ENCODE measurements around the gene GPR15LG.

Gene GPR15LG

DNA sequence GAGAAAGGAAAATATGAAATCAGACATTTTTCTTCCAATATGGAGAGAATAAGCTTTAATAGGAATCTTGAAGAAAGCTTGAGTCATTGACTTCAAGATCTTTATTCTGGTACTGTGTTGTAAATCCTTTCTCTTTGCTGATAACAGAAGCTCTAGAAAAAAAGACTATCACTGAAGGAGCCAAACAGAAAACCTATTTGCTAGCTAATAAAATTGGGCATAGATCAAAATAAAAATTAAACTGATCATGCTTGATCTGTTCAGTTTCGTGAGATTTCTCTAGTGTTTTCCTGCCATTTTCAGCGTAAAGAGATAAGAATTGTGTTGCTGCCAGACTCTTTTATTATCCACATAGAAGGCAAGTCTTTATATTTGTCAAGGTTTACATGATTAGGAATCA, 35.8 kb upstream of the GPR15LG start:
- H3K9me3 ChIP-seq (ENCODE audit: insufficient read depth, low read length): no peaks in the 10 kb centered on the region
- H3K4me3 ChIP-seq (ENCODE audit: insufficient read depth, low read length, poor library complexity, severe bottlenecking): no peak overlapping the region
- no peak overlapping the region for H3K27ac ChIP-seq (ENCODE audit: low read depth, low read length)
- H3K9me2 ChIP-seq (replicated peaks; ENCODE audit: insufficient read depth, low read length): no peaks in the 10 kb centered on the region
- peak overlapping the region; percentile 100 for H2AFZ ChIP-seq (ENCODE audit: low read depth, low read length, severe bottlenecking)
- H3K27me3 ChIP-seq (ENCODE audit: low read length): no peaks in the 10 kb centered on the region
- H3K4me2 ChIP-seq (ENCODE audit: low read depth, low read length, poor library complexity, severe bottlenecking): no peak overlapping the region
- peaks cover 13% of the 10 kb centered on the region; the same call in 1 of the 2 replicates for H3K36me3 ChIP-seq (ENCODE audit: low read length)
- TF ChIP-seq EZH2phosphoT487 (conservative IDR thresholded peaks at IDR 0.05; ENCODE audit: low read length): no peak
- TF ChIP-seq, protein P1, sequence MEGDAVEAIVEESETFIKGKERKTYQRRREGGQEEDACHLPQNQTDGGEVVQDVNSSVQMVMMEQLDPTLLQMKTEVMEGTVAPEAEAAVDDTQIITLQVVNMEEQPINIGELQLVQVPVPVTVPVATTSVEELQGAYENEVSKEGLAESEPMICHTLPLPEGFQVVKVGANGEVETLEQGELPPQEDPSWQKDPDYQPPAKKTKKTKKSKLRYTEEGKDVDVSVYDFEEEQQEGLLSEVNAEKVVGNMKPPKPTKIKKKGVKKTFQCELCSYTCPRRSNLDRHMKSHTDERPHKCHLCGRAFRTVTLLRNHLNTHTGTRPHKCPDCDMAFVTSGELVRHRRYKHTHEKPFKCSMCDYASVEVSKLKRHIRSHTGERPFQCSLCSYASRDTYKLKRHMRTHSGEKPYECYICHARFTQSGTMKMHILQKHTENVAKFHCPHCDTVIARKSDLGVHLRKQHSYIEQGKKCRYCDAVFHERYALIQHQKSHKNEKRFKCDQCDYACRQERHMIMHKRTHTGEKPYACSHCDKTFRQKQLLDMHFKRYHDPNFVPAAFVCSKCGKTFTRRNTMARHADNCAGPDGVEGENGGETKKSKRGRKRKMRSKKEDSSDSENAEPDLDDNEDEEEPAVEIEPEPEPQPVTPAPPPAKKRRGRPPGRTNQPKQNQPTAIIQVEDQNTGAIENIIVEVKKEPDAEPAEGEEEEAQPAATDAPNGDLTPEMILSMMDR (IDR thresholded peaks at IDR 0.05; ENCODE audit: insufficient read depth, low read length, poor library complexity, severe bottlenecking): no peak
- no peaks in the 10 kb centered on the region for H4K20me1 ChIP-seq (ENCODE audit: low read depth, low read length)
- no peak overlapping the region for H3K9ac ChIP-seq (ENCODE audit: low read length)
- peaks cover 25% of the 10 kb centered on the region for H3K79me2 ChIP-seq (ENCODE audit: insufficient read depth, low read length)
- H3F3A ChIP-seq (ENCODE audit: insufficient read depth): no peaks in the 10 kb centered on the region

DNA sequence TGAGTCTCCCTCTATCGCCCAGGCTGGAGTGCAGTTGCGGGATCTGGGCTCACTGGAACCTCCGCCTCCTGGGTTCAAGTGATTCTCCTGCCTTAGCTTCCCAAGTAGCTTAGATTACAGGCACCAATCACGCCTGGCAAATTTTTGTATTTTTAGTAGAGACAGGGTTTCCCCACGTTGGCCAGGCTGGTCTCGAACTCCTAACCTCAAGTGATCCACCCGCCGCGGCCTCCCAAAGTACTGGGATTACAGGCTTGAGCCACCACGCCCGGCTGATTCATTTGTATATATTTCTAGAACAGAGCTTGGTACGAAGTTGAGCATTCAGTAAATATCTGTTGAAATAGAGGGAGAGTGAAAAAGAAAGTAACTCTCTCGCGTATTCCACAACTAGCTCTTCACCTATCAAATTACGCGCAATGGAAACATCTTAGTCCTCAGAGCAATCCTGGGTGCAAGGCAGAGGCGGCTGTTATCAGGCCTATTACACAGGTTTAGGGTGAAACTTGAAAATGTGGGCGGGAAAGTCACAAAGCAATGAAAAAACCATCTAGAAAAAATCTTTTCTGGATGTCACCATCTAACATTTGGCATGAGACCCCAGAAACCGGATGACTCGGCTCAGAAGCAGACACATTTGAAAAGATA, 35.0 kb upstream of the GPR15LG start:
- Histone ChIP-seq H3K9me3 (ENCODE audit: insufficient read depth, low read length) (no peaks in the 10 kb centered on the region), H3K79me2 (ENCODE audit: insufficient read depth, low read length) (peaks cover 25% of the 10 kb centered on the region), H3F3A (ENCODE audit: insufficient read depth) (no peaks in the 10 kb centered on the region), H3K4me3 (ENCODE audit: insufficient read depth, low read length, poor library complexity, severe bottlenecking) (peak overlapping the region; percentile 41), H4K20me1 (ENCODE audit: low read depth, low read length) (no peaks in the 10 kb centered on the region), H3K4me2 (ENCODE audit: low read depth, low read length, poor library complexity, severe bottlenecking) (peak overlapping the region; percentile 57), H3K27me3 (ENCODE audit: low read length) (no peaks in the 10 kb centered on the region), H3K9ac (ENCODE audit: low read length) (no peak overlapping the region), H3K36me3 (ENCODE audit: low read length) (peaks cover 21% of the 10 kb centered on the region; the same call in 1 of the 2 replicates), H3K9me2 (replicated peaks; ENCODE audit: insufficient read depth, low read length) (no peaks in the 10 kb centered on the region), H3K27ac (ENCODE audit: low read depth, low read length) (no peak overlapping the region), H2AFZ (ENCODE audit: low read depth, low read length, severe bottlenecking) (peak overlapping the region; percentile 100)
- TF ChIP-seq, protein P1 (IDR thresholded peaks at IDR 0.05; ENCODE audit: insufficient read depth, low read length, poor library complexity, severe bottlenecking): no peak
- no peak for TF ChIP-seq EZH2phosphoT487 (conservative IDR thresholded peaks at IDR 0.05; ENCODE audit: low read length)

GRCh38 chr10:84139126-84140035, 34.2 kb upstream of the GPR15LG start, which contains the start of gene GHITM:
TSS of gene GHITM (plus strand) at chr10:84139509. CDS start at chr10:84141501, 1,992 bp downstream.
- peak within 1 kb of the TSS; percentile 93 for H3K4me3 ChIP-seq (ENCODE audit: insufficient read depth, low read length, poor library complexity, severe bottlenecking)
- H3K36me3 ChIP-seq (ENCODE audit: low read length): peaks cover 26% of the 10 kb centered on the region; the same call in 1 of the 2 replicates
- H3K27me3 ChIP-seq (ENCODE audit: low read length): no peaks in the 10 kb centered on the region
- H2AFZ ChIP-seq (ENCODE audit: low read depth, low read length, severe bottlenecking): peak within 1 kb of the TSS; percentile 100
- no peaks in the 10 kb centered on the region for H3K9me3 ChIP-seq (ENCODE audit: insufficient read depth, low read length)
- no peaks in the 10 kb centered on the region for H3F3A ChIP-seq (ENCODE audit: insufficient read depth)
- peak within 1 kb of the TSS; percentile 95 for H3K9ac ChIP-seq (ENCODE audit: low read length)
- no peak within 1 kb of the TSS; the same call in 1 of the 2 replicates for H3K27ac ChIP-seq (ENCODE audit: low read depth, low read length)
- H3K79me2 ChIP-seq (ENCODE audit: insufficient read depth, low read length): peaks cover 25% of the 10 kb centered on the region
- TF ChIP-seq, protein P1 (IDR thresholded peaks at IDR 0.05; ENCODE audit: insufficient read depth, low read length, poor library complexity, severe bottlenecking): no peak
- no peak for TF ChIP-seq EZH2phosphoT487 (conservative IDR thresholded peaks at IDR 0.05; ENCODE audit: low read length)
- peak within 1 kb of the TSS; percentile 88 for H3K4me2 ChIP-seq (ENCODE audit: low read depth, low read length, poor library complexity, severe bottlenecking)
- H4K20me1 ChIP-seq (ENCODE audit: low read depth, low read length): no peaks in the 10 kb centered on the region
- no peaks in the 10 kb centered on the region for H3K9me2 ChIP-seq (replicated peaks; ENCODE audit: insufficient read depth, low read length)

Measured in SU-DHL-6 (cell line).